Colonic mucosa (tissue), 4 donors: ENCODE data around the gene HSD11B2. TPM values are rescaled to one million over a fixed set of nuclear protein-coding genes. Genes with fewer than 3 reads are reported as not detected.
A peak's percentile ranks its signal among the peaks of the same experiment; 100 is the strongest.

Experiments used
- DNase-seq: peaks from one replicate; pipeline ENCODE4 v3.0.0-alpha.2; 2020
- H3K27ac ChIP-seq: fragments of 200-600 bp; one replicate; pipeline ENCODE4 v1.8.0; 2021
- H3K27me3 ChIP-seq: fragments of 200-600 bp; one replicate; pipeline ENCODE4 v1.8.0; 2021
- H3K36me3 ChIP-seq: fragments of 200-600 bp; one replicate; pipeline ENCODE4 v1.8.0; 2021
- H3K4me1 ChIP-seq: fragments of 200-600 bp; one replicate; pipeline ENCODE4 v1.8.0; 2021; ENCODE audit warnings: mild to moderate bottlenecking
- H3K4me3 ChIP-seq: fragments of 200-600 bp; one replicate; pipeline ENCODE4 v1.8.0; 2021
- H3K9ac ChIP-seq, 2 donors: one replicate each; pipeline ENCODE4 v1.7.0; 2013; ENCODE audit warnings: control low read depth in 2 of 2, low read depth in 2 of 2, low read length in 2 of 2
- H3K9me3 ChIP-seq: fragments of 200-600 bp; one replicate; pipeline ENCODE4 v1.8.0; 2021
- CTCF ChIP-seq: fragments of 200-600 bp; IDR thresholded peaks from one replicate; pipeline ENCODE4 v1.8.0; 2022; ENCODE audit warnings: antibody characterized with exemption, mild to moderate bottlenecking
- intact Hi-C: fragments of 100-400 bp; cut with DNase I; formaldehyde crosslinking; loops from one replicate; pipeline ENCODE4 v1.14.1; 2022
- total RNA-seq, 2 donors: library from RNA; stranded (reverse); fragmentation: NEBNext Ultra II Directional in 1 of 2; extraction: Animal tissue kit (Norgen Biotek cat#: 25700) in 1 of 2; gene quantifications; one replicate each; pipeline ENCODE4 v1.2.1, GENCODE V29; 2021
- donor health status: healthy.
- donor health status: DM: no; HTN: no; CAD: no.
- donor health status: DM: no; HTN: no; CAD: no.

Gene HSD11B2
- total RNA-seq, 2 donors from 2014 or later, result 348 to 378 TPM

GRCh38 chr16:67454852-67455251 lies 23.9 kb downstream of the HSD11B2 start:
- no peaks in the 10 kb centered on the region for H3K36me3 ChIP-seq
- H3K27me3 ChIP-seq, result no peaks in the 10 kb centered on the region
- no peak overlapping the region for H3K4me3 ChIP-seq
- peaks cover 40% of the 10 kb centered on the region for H3K4me1 ChIP-seq
- no peak for DNase-seq
- intact Hi-C loops, result no loop called here
- no peak overlapping the region for H3K27ac ChIP-seq
- H3K9ac ChIP-seq, result peak overlapping the region in 1 of 2 donors; percentile 91
- H3K9me3 ChIP-seq, result no peaks in the 10 kb centered on the region
- TF ChIP-seq CTCF, result no peak

- DNase-seq, result peak; percentile 77
- TF ChIP-seq CTCF, result peak; percentile 46
- Histone ChIP-seq H3K4me1 (peaks cover 49% of the 10 kb centered on the region), H3K9ac (peak overlapping the region; percentile 69 to 91), H3K27ac (peak overlapping the region; percentile 92), H3K27me3 (no peaks in the 10 kb centered on the region), H3K4me3 (peak overlapping the region; percentile 3), H3K36me3 (no peaks in the 10 kb centered on the region), H3K9me3 (no peaks in the 10 kb centered on the region)
- intact Hi-C loops, result no loop called here
Measured at GRCh38 chr16:67456391-67457081, 25.6 kb downstream of the HSD11B2 start.

GRCh38 chr16:67457611-67458010 lies 26.7 kb downstream of the HSD11B2 start:
- TF ChIP-seq CTCF, result no peak
- Histone ChIP-seq H3K4me1 (peaks cover 39% of the 10 kb centered on the region), H3K9ac (peak overlapping the region; percentile 69 to 91), H3K4me3 (peak overlapping the region; percentile 3), H3K27me3 (no peaks in the 10 kb centered on the region), H3K36me3 (no peaks in the 10 kb centered on the region), H3K27ac (peak overlapping the region; percentile 92), H3K9me3 (no peaks in the 10 kb centered on the region)
- intact Hi-C loops, result no loop called here
- no peak for DNase-seq

GRCh38 chr16:67458121-67458641 lies 27.3 kb downstream of the HSD11B2 start:
- Histone ChIP-seq H3K9me3 (no peaks in the 10 kb centered on the region), H3K9ac (peak overlapping the region; percentile 69 to 91), H3K4me3 (peak overlapping the region; percentile 24), H3K27me3 (no peaks in the 10 kb centered on the region), H3K4me1 (peaks cover 39% of the 10 kb centered on the region), H3K36me3 (no peaks in the 10 kb centered on the region), H3K27ac (peak overlapping the region; percentile 92)
- DNase-seq, result peak; percentile 19
- no peak for TF ChIP-seq CTCF
- intact Hi-C loops, result no loop called here

- peak; percentile 80 for DNase-seq
- no peaks in the 10 kb centered on the region for H3K27me3 ChIP-seq
- peaks cover 39% of the 10 kb centered on the region for H3K4me1 ChIP-seq
- no peaks in the 10 kb centered on the region for H3K9me3 ChIP-seq
- peak overlapping the region; percentile 24 for H3K4me3 ChIP-seq
- H3K27ac ChIP-seq, result peak overlapping the region; percentile 92
- H3K36me3 ChIP-seq, result no peaks in the 10 kb centered on the region
- intact Hi-C loops, result no loop called here
- H3K9ac ChIP-seq, result peak overlapping the region; percentile 78 to 91
- TF ChIP-seq CTCF, result no peak
Measured at GRCh38 chr16:67459066-67459860, 28.3 kb downstream of the HSD11B2 start.
